Fibroblast of pulmonary artery (primary cell): ENCODE results near the gene GPC5.

Experiments
- DNase-seq: peaks from one replicate; pipeline ENCODE4 v3.0.0-alpha.2; 2010; ENCODE audit warnings: low read depth
- H3K4me3 ChIP-seq: replicated peaks from 2 replicates; pipeline ENCODE4 v1.5.1; 2011; ENCODE audit warnings: low read depth, mild to moderate bottlenecking, control low read depth, low read length, moderate library complexity
- CTCF ChIP-seq: IDR thresholded peaks from 2 replicates; pipeline ENCODE4 v1.5.1; 2011; ENCODE audit warnings: mild to moderate bottlenecking, control low read depth, low read length, inconsistent platforms; ENCODE audit errors: missing control alignments

The GPC5 gene

DNA sequence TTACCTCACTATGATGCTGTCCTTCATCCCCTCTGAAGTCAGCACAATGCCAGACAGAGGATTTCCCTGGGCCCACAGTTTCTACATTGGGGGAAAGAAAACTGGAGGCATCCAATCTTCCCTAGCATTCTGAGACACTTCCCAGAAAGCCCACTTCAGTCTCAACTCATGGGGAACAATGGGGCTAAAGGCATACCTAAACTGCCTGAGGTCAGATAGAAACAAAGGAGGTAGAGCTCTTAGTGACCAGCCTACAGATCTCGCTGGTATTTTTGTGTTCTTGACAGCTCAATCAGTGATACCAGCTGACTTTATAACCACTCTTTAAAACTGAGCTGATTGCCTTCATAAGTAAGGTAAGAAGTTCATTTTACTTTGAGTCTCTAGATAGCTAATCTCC lies 947.2 kb downstream of the GPC5 start:
- H3K4me3 ChIP-seq = no peak overlapping the region
- no peak for TF ChIP-seq CTCF
- no peak for DNase-seq

GRCh38 chr13:92346046-92346445 lies 947.6 kb downstream of the GPC5 start:
- no peak overlapping the region for H3K4me3 ChIP-seq
- no peak for TF ChIP-seq CTCF
- peak; percentile 39 for DNase-seq

GRCh38 chr13:92354583-92354982 lies 956.2 kb downstream of the GPC5 start:
- no peak for TF ChIP-seq CTCF
- H3K4me3 ChIP-seq = no peak overlapping the region
- peak; percentile 20 for DNase-seq

GRCh38 chr13:92355213-92355612 lies 956.8 kb downstream of the GPC5 start:
- DNase-seq = peak; percentile 74
- no peak overlapping the region for H3K4me3 ChIP-seq
- peak; percentile 86 for TF ChIP-seq CTCF

GRCh38 chr13:92362717-92363116 lies 964.3 kb downstream of the GPC5 start:
- H3K4me3 ChIP-seq = no peak overlapping the region
- TF ChIP-seq CTCF = no peak
- peak; percentile 71 for DNase-seq

- H3K4me3 ChIP-seq = no peak overlapping the region
- no peak for TF ChIP-seq CTCF
- peak; percentile 10 for DNase-seq
Observed at GRCh38 chr13:92365904-92366303, 967.5 kb downstream of the GPC5 start.

DNA sequence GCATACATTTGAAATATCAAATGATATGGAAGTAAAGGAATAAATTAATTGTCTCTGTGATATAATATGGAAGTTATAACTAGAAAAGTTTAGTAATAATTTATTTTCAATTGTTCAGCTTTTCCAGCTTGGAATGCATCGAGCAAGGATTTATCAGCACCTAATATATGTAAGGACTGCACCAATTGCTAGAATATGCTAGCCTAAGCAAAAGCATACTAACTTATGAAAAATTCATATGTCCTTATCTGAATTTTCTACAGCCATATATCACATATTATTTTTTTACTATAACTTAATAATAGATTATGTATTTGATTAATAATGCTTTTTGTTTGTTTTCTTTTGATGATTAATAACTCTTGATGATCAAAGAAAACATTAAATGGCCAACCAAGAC lies 979.0 kb downstream of the GPC5 start:
- TF ChIP-seq CTCF = no peak

More for the DNA sequence above, 979.0 kb downstream of the GPC5 start:
- DNase-seq = no peak
- H3K4me3 ChIP-seq = no peak overlapping the region
